Neutrophil (primary cell): Measurements from ENCODE around the gene RHEX.

ENCODE experiments used
- H3K27ac ChIP-seq: fragments of 200-600 bp; sonication (generic); 2 replicates; pipeline ENCODE4 v1.5.1; 2016; ENCODE audit warnings: mild to moderate bottlenecking, moderate library complexity
- H3K27me3 ChIP-seq: fragments of 200-600 bp; sonication (generic); 2 replicates; pipeline ENCODE4 v1.6.0; 2016; ENCODE audit warnings: mild to moderate bottlenecking
- H3K36me3 ChIP-seq: fragments of 200-600 bp; sonication (generic); 2 replicates; pipeline ENCODE4 v1.5.1; 2017
- H3K4me1 ChIP-seq, 2 experiments: fragments of 200-600 bp in 1 of 2; sonication (generic) in 1 of 2; 1 replicate in 1 of 2; 2 replicates in 1 of 2; pipeline versions ENCODE4 v1.5.1 to v1.6.1; 2013 to 2016; ENCODE audit warnings: low read depth in 1 of 2, low read length in 1 of 2, mild to moderate bottlenecking in 1 of 2, moderate library complexity in 1 of 2; ENCODE audit not compliant: control insufficient read depth in 1 of 2, insufficient read depth in 1 of 2
- H3K4me3 ChIP-seq, 2 experiments: fragments of 200-600 bp in 1 of 2; sonication (generic) in 1 of 2; 1 replicate in 1 of 2; 2 replicates in 1 of 2; pipeline ENCODE4 v1.5.1; 2013 to 2016; ENCODE audit warnings: low read depth in 1 of 2, low read length in 1 of 2, mild to moderate bottlenecking in 1 of 2, moderate library complexity in 1 of 2
- H3K9me3 ChIP-seq: fragments of 200-600 bp; sonication (generic); 2 replicates; pipeline ENCODE4 v1.5.1; 2016
- TF ChIP-seq, protein P1 (sequence below): fragments of 200-600 bp; sonication (generic); IDR thresholded peaks from 2 replicates; pipeline ENCODE4 v1.5.1; 2016; ENCODE audit warnings: antibody characterized with exemption

RHEX gene

DNA sequence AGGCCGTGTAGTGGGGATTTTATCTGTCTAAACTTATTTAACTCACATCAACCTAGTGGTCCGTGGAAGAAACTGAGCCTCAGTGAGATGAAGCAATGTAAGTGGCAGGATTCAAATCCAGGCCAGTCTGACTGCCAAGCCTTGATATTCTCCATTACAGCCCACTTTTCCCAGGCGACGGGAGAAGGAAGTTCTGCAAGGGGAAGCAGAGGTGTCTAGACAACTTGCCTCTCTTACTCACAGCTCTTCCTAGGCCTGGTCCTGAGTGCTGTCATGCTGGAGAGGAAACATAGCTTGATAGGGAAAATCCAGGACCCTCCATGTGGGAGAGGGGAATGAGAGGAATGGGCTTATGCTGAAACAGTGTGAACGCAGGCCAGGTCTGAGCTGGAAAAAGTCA lies 38.4 kb upstream of the RHEX start:
- H3K36me3 ChIP-seq = no peaks in the 10 kb centered on the region

GRCh38 chr1:206015071-206015470 lies 37.9 kb upstream of the RHEX start:
- Histone ChIP-seq H3K36me3 (no peaks in the 10 kb centered on the region), H3K4me1 (peaks cover 19 to 25% of the 10 kb centered on the region in 2 experiments), H3K27ac (no peak overlapping the region), H3K27me3 (no peaks in the 10 kb centered on the region), H3K4me3 (no peak overlapping the region), H3K9me3 (no peaks in the 10 kb centered on the region)
- TF ChIP-seq, protein P1, sequence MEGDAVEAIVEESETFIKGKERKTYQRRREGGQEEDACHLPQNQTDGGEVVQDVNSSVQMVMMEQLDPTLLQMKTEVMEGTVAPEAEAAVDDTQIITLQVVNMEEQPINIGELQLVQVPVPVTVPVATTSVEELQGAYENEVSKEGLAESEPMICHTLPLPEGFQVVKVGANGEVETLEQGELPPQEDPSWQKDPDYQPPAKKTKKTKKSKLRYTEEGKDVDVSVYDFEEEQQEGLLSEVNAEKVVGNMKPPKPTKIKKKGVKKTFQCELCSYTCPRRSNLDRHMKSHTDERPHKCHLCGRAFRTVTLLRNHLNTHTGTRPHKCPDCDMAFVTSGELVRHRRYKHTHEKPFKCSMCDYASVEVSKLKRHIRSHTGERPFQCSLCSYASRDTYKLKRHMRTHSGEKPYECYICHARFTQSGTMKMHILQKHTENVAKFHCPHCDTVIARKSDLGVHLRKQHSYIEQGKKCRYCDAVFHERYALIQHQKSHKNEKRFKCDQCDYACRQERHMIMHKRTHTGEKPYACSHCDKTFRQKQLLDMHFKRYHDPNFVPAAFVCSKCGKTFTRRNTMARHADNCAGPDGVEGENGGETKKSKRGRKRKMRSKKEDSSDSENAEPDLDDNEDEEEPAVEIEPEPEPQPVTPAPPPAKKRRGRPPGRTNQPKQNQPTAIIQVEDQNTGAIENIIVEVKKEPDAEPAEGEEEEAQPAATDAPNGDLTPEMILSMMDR = no peak

More for the DNA sequence above, 38.4 kb upstream of the RHEX start:
- H3K4me1 ChIP-seq = peaks cover 19 to 25% of the 10 kb centered on the region in 2 experiments
- TF ChIP-seq, protein P1 = no peak
- H3K27ac ChIP-seq = no peak overlapping the region
- no peaks in the 10 kb centered on the region for H3K27me3 ChIP-seq
- no peak overlapping the region for H3K4me3 ChIP-seq
- no peaks in the 10 kb centered on the region for H3K9me3 ChIP-seq

- H3K27ac ChIP-seq = no peak overlapping the region
- H3K9me3 ChIP-seq = no peaks in the 10 kb centered on the region
- no peak overlapping the region for H3K4me3 ChIP-seq
- no peaks in the 10 kb centered on the region for H3K4me1 ChIP-seq
- TF ChIP-seq, protein P1 = no peak
- H3K27me3 ChIP-seq = no peaks in the 10 kb centered on the region
- H3K36me3 ChIP-seq = no peaks in the 10 kb centered on the region
Measured at GRCh38 chr1:206020393-206021007, 32.5 kb upstream of the RHEX start.

- TF ChIP-seq, protein P1 = no peak
- Histone ChIP-seq H3K27me3 (no peaks in the 10 kb centered on the region), H3K4me3 (no peak overlapping the region), H3K4me1 (no peaks in the 10 kb centered on the region), H3K9me3 (no peaks in the 10 kb centered on the region), H3K27ac (no peak overlapping the region), H3K36me3 (no peaks in the 10 kb centered on the region)
Measured at GRCh38 chr1:206021008-206021625, 31.9 kb upstream of the RHEX start.

GRCh38 chr1:206021626-206022365 lies 31.2 kb upstream of the RHEX start:
- TF ChIP-seq, protein P1 = no peak
- Histone ChIP-seq H3K4me3 (no peak overlapping the region), H3K27ac (no peak overlapping the region), H3K27me3 (no peaks in the 10 kb centered on the region), H3K9me3 (no peaks in the 10 kb centered on the region), H3K36me3 (no peaks in the 10 kb centered on the region), H3K4me1 (no peaks in the 10 kb centered on the region)
